GM21723 (cell line): ENCODE data around the gene CENPX.

Experiments
- ATAC-seq: cut with Tn5 transposase; IDR thresholded peaks from one replicate; pipeline ENCODE4 v1.9.1; 2021; ENCODE audit warnings: mild to moderate bottlenecking, moderate library complexity; ENCODE audit not compliant: unreplicated experiment

The CENPX gene

GRCh38 chr17:81998691-81999438 is 23.8 kb downstream of the CENPX start:
- ATAC-seq, result no peak

GRCh38 chr17:81998212-81998611 is 24.5 kb downstream of the CENPX start:
- no peak for ATAC-seq

GRCh38 chr17:81996757-81997441 is 25.8 kb downstream of the CENPX start:
- no peak for ATAC-seq

DNA sequence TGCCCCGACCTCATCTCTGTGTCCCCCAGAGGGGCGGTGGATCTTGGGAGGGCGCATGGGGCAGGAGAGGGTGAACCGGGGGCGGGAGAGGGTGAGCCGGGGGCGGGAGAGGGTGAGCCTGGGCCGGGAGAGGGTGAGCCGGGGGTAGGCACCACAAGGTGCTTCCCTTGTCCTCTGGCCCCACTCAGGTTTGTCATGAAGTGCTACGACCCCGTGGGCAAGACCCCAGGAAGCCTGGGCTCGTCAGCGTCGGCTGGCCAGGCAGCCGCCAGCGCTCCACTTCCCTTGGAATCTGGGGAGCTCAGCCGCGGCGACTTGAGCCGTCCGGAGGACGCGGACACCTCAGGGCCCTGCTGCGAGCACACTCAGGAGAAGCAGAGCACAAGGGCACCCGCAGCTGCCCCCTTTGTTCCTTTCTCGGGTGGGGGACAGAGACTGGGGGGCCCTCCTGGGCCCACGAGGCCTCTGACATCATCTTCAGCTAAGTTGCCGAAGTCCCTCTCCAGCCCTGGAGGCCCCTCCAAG is 26.4 kb downstream of the CENPX start:
- ATAC-seq, result no peak

- no peak for ATAC-seq
These were observed 27.0 kb downstream of the CENPX start for GRCh38 chr17:81995463-81996231.

GRCh38 chr17:81994593-81995462 is 27.9 kb downstream of the CENPX start:
- ATAC-seq, result no peak

GRCh38 chr17:81993729-81994592 is 28.7 kb downstream of the CENPX start:
- ATAC-seq, result no peak

DNA sequence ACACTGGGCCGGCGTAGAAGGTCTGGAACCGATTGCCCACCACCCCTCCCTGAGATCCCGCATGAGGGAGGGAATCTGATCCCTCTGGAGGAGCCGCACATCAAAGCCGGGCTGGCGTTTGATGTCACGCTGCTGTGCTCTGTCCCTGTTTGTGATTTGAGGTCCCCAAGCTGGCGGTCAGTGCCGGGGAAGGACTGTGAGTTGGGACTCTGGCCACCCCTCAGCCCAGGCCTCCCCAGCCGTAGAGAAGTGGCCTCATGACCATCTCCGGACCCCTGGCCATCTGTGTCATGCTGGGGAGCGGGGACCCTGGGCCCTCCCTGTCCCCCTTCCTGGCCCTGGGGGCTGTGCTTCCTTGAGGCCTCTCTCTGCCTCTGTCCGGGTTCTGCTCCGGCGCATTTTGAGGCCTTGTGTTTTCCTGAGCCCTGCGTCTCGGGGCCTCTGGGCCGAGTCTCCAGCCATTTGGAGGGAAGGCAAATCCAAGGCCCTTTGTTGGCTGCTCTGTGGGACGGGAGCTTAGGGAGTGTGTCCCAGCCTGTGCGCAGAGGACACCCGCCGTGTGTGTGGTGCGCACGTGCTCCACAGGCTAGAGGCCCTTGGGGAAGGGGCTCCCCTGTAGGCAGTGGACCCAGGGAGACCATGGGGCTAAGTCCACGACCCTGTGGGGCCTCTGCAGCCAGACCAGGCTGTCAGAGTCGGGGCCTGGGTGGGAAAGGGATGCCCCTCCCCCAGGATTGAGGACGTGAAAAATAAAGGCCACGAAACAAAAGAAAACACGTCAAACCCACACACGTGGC is 30.2 kb downstream of the CENPX start:
- ATAC-seq, result no peak

DNA sequence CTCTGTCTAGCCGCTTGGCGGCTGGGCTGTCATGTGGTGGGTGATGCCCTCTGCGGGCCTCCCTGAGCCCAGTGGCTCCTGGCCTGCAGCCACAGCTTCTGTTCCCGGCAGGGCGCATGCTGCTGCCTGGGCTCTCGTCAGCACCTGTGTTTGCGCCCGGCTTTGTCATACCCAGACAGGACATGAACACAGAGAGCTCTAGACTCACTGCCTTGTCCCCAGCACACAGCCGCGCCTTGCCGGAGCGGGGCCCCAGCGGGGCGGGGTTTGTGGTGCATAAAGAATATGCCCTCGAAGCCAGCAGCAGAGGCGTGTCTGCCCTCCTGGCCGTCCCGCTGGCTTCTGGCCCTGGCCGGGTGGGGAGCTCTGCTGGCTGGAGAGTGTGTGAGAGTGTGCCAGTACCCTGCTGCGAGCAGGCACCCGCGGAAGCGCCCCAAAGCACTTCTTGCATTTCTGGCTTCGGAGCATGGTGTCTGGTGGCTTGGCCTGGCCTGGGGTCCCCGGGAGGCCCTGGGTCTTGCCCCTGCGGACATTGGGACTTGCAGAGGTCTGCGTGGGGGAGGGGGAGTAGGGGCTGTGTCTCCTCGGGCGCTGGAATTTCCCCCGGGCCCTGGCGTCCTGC is 30.9 kb downstream of the CENPX start:
- ATAC-seq, result no peak

- ATAC-seq, result no peak
These were observed 31.6 kb downstream of the CENPX start for GRCh38 chr17:81990836-81991683.

DNA sequence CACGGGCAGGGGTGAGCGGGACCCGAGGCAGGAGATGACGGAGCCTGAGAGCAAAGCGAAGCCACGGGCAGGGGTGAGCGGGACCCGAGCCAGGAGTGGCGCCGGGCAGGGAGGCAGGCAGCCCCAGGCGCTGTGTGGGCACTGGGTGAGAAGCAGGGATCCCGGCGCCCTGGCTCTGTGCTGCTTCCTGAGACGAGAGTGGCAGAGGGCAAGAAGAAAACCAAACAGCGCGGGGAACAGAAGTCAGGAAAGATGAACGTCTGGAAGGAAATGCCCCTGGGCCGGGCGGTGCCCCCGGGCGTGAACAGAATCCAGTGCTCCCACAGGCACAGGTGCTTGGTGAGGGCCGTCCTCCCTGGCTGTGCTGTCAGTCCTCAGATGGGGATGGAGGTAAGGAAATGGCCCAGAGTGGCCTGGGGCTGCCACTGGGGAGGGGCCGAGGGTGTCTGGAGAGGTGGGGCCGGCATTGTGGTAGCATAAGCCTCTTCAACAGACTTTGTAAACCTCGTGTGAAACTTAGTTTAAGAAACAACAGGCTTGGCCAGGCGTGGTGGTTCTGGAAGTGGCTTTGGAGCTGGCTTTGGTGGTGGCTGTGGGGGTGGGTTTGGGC is 35.4 kb downstream of the CENPX start:
- no peak for ATAC-seq

GRCh38 chr17:81986606-81987005 is 36.1 kb downstream of the CENPX start:
- ATAC-seq, result no peak

DNA sequence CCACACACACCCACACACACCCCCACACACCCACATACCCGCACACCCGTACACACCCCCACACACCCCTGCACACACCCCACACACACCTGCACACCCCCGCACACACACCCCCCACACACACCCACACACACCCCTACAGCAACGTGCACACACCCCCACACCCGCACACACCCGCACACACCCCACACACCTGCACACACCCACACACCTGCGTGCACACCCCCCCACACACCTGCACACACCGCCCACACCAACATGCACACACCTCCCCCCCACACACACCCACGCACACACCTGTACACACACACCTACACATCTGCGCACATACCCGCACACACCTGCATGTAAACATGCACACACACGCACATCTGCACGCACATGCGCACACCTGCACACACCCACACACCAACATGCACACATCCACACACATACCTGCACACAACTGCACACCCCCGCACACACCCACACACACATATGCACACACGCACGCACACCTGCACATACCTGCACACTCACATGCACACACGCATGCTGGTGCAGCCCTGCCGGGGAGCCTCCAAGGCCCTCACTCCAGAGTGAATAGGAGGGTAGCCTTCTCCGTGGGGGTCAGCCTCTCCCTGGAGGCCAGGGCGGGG is 37.8 kb downstream of the CENPX start:
- ATAC-seq, result no peak

GRCh38 chr17:81983639-81984373 is 38.9 kb downstream of the CENPX start:
- no peak for ATAC-seq

- no peak for ATAC-seq
These were observed 39.6 kb downstream of the CENPX start for GRCh38 chr17:81983011-81983638.
